Eye (tissue), 1 donor: ENCODE measurements around the gene WASHC3.

Experiments
- DNase-seq: peaks from one replicate; pipeline ENCODE4 v3.0.0-alpha.2; 2015

The WASHC3 gene

GRCh38 chr12:101966496-101966895, 95.3 kb downstream of the WASHC3 start:
- DNase-seq, result no peak

GRCh38 chr12:101963697-101964096, 98.1 kb downstream of the WASHC3 start:
- DNase-seq, result no peak
